SJCRH30 (cell line): ENCODE results near the gene EXOC2. TPM values are rescaled to one million over a fixed set of nuclear protein-coding genes. Genes with fewer than 3 reads are reported as not detected.

Experiments
- DNase-seq, 2 experiments: peaks; one replicate each; pipeline ENCODE4 v3.0.0-alpha.2; 2015 to 2020
- H3K27ac ChIP-seq: fragments of 250-450 bp; sonication (Bioruptor Pico); 2 replicates; pipeline ENCODE4 v1.5.1; 2020; ENCODE audit warnings: mild to moderate bottlenecking, moderate library complexity
- H3K27me3 ChIP-seq: fragments of 250-450 bp; sonication (Bioruptor Pico); 2 replicates; pipeline ENCODE4 v1.5.1; 2020; ENCODE audit warnings: mild to moderate bottlenecking, moderate library complexity
- H3K36me3 ChIP-seq: fragments of 250-450 bp; sonication (Bioruptor Pico); 2 replicates; pipeline ENCODE4 v1.5.1; 2020; ENCODE audit warnings: mild to moderate bottlenecking, moderate library complexity
- H3K4me1 ChIP-seq: fragments of 250-450 bp; sonication (Bioruptor Pico); 2 replicates; pipeline ENCODE4 v1.5.1; 2020; ENCODE audit warnings: mild to moderate bottlenecking, moderate library complexity
- H3K4me3 ChIP-seq: fragments of 250-450 bp; sonication (Bioruptor Pico); 2 replicates; pipeline ENCODE4 v1.5.1; 2020; ENCODE audit warnings: mild to moderate bottlenecking, moderate library complexity
- H3K9me3 ChIP-seq: fragments of 250-450 bp; sonication (Bioruptor Pico); replicated peaks from 2 replicates; pipeline ENCODE4 v1.5.1; 2020; ENCODE audit warnings: mild to moderate bottlenecking, moderate library complexity
- total RNA-seq: library from RNA; depleted of rRNA; stranded (reverse); fragments of >200 nt; shearing (Covaris generic); gene quantifications from 2 replicates; pipeline ENCODE4 v1.2.3, GENCODE V29; 2014

EXOC2 gene
- total RNA-seq, 1 experiment from 2014 or later = 22.3 TPM

DNA sequence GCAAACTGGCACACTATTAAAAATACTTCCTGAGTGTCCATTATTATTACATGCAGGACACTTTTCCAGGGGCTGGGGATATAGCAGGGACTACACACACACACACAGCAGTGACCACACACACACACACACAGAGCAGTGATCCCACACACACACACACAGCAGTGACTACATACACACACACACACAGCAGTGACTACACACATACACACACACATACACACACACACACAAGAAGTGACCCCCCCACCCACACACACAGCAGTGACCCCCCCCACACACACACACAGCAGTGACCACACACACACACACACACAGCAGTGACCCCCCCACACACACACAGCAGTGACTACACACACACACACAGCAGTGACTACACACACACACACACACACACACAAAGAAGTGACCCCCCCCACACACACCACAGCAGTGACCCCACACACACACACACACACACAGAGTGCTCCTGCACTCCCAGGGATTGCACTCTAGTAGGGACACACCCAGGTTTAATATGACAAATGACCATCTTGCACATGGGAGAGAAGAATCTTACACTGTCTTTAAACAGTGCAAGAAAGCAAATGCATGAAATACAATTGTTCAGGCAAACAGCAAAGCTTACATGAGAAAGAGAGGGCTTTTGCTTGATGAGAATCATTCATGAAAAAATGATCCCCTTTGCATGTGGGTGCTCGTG lies 185.9 kb downstream of the EXOC2 start:
- no peaks in the 10 kb centered on the region for H3K36me3 ChIP-seq
- no peak for DNase-seq
- no peak overlapping the region for H3K4me3 ChIP-seq
- H3K27me3 ChIP-seq = no peaks in the 10 kb centered on the region
- no peak overlapping the region for H3K27ac ChIP-seq
- H3K4me1 ChIP-seq = no peaks in the 10 kb centered on the region
- no peaks in the 10 kb centered on the region for H3K9me3 ChIP-seq

DNA sequence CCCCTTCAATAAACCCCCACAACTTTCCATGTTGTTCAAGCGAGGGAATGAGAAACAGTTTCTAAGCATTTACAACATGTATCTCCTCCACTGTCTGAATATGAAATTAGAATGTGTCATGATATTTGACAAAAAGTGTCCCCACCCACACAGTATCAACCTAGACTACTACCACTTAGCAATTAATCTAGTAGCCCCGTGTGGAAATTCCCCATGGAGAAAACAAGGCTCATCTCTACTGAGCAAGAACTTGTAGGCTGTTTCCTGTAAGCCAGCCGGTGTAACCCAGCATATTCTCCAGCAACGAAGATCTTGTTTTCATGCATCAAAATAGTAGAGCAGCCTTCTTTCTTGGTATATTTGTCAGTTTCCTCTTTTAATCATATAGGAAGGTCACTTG lies 186.4 kb downstream of the EXOC2 start:
- DNase-seq = no peak
- no peaks in the 10 kb centered on the region for H3K27me3 ChIP-seq
- H3K4me1 ChIP-seq = no peaks in the 10 kb centered on the region
- H3K9me3 ChIP-seq = no peaks in the 10 kb centered on the region
- no peaks in the 10 kb centered on the region for H3K36me3 ChIP-seq
- no peak overlapping the region for H3K27ac ChIP-seq
- no peak overlapping the region for H3K4me3 ChIP-seq

DNA sequence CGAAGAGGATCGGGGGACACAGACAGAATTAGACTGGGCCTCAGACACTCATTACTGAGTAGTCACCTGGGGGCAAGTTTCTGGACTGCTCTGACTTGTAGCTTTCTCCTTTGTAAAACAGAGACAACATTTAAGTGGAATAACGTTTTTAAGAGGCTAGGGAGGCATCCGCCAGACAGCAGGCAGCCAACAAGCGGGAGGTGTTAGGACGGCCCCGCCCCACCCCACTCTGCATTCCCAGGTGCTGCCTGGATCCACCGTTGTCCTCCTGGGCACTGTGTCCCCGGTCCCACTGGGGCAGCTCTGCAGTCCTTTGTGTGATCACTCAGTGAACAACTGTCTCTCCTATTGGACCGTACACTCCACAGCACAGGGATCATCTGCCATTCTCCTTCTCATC lies 187.6 kb downstream of the EXOC2 start:
- no peaks in the 10 kb centered on the region for H3K4me1 ChIP-seq
- no peak overlapping the region for H3K4me3 ChIP-seq
- H3K9me3 ChIP-seq = no peaks in the 10 kb centered on the region
- H3K27me3 ChIP-seq = no peaks in the 10 kb centered on the region
- no peaks in the 10 kb centered on the region for H3K36me3 ChIP-seq
- DNase-seq = no peak
- H3K27ac ChIP-seq = no peak overlapping the region

DNA sequence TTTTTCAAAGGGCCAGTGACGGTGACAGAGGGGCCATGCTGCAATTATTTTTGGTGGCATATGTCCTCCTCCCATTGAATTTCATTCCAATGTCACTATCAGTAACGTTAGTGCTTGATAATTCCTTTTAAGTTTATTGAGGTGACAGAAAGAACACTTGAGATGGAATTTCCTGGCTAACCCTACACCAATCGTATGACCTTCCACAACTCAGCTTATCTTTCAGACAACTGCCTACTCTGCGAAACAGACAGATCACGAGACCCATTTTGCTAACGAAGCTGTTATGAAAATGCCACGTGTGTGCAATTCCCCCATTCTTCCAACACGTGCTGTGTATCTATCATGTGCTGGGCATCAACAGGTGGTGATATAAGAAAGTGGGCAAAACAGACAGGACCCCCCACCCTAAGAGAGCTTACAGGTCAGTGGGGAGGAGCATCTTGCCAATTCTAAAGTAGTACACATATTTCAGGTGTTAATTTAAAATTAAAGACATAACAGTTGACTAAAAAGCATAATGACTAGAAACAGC lies 188.4 kb downstream of the EXOC2 start:
- Histone ChIP-seq H3K9me3 (no peaks in the 10 kb centered on the region), H3K27me3 (no peaks in the 10 kb centered on the region), H3K36me3 (no peaks in the 10 kb centered on the region), H3K4me1 (no peaks in the 10 kb centered on the region), H3K4me3 (no peak overlapping the region), H3K27ac (no peak overlapping the region)
- no peak for DNase-seq

DNA sequence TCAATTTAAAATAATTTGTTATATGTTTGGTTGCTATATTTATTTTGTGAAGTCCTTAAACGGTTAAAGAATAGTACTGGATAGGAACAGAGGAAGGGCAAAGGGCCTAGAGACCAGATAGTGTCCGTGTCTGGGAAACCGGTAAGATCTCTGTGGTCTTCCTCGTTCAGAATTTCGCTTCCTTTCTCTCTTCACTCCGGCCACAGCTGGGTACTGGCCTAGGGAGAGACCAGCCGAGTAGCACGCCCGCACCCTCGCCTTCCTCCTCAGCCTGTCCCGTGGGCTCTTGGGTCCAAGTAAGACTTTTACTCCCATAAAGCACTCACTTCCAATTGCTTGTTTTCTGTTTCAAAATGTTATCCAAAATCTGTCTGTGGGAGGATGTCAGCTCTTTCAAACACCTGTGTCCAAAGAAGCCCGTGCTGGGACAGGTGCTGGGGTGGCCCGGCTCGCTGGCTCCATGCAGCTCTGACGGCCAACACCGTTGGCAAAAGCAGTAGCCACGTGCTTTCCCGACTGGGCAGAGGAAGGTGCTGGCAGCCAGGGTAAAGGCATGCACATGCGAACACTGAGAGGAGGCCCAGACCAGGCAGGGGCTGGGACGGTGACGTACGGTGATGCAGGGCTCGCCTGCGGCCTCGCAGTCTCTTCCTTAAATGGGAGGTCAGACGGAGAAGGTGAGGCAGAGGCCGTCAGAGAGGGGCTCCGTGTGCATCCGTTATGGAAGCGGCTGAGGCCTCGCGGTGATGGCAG lies 189.2 kb downstream of the EXOC2 start:
- Histone ChIP-seq H3K27me3 (no peaks in the 10 kb centered on the region), H3K9me3 (no peaks in the 10 kb centered on the region), H3K4me3 (no peak overlapping the region), H3K27ac (no peak overlapping the region), H3K4me1 (no peaks in the 10 kb centered on the region; the same call in 1 of the 2 replicates), H3K36me3 (no peaks in the 10 kb centered on the region)
- DNase-seq = no peak

DNA sequence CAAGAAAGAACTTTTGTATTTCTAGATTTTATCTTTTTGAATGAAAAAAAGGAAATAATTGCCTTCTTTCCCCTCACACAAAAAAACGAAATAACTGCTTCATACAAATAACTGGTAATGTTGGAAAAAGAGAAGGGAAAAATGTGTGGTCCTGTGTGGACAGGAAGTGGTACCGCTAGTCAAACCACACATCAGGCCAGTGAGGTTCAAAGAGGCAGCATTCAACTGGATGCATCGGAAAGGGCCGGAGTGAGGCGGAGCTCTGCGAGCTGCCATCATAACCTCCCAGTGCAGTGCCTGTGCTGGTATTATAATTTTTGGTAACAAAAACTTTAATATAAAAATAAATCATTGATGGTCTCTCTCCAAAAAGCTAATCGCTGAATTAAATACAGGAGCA lies 190.2 kb downstream of the EXOC2 start:
- no peak for DNase-seq
- Histone ChIP-seq H3K36me3 (no peaks in the 10 kb centered on the region), H3K27me3 (no peaks in the 10 kb centered on the region)

DNA sequence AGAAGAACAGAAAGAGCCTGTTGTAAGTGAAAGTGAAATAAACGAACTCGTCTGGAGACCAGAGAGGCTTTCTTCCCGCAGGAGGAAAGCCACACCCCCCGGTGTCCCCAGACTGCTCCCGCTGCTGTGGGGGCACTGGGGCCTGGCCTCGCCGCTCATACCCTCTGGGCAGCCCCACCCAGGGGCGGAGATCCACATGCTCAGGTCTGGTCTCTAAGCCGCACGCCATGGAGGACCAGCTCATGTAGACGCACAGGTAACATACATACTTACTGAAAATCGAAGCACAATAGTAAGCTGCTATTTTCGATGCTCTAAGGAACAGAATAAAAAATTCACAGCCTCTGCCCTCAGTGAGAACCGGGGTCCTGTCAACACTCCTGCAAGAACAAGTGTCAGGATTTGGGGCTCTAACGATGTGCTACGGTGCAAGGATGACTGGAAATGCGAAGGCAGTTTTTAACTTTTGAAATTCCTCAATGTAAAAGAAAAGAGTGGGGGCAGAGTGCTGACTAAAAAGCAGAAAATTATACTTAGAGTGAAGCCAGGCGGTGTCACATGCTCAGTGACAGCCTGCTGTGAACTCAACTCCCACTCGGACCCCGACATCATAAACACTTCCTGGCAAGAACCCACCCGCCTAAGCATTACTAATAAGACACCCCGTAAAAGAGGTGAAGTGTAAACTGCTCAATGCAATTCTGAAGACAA lies 190.9 kb downstream of the EXOC2 start:
- no peaks in the 10 kb centered on the region for H3K36me3 ChIP-seq
- no peak for DNase-seq
- H3K27ac ChIP-seq = no peak overlapping the region
- H3K9me3 ChIP-seq = no peaks in the 10 kb centered on the region
- H3K27me3 ChIP-seq = no peaks in the 10 kb centered on the region
- no peak overlapping the region for H3K4me3 ChIP-seq
- no peaks in the 10 kb centered on the region; the same call in 1 of the 2 replicates for H3K4me1 ChIP-seq

More for the DNA sequence above, 190.2 kb downstream of the EXOC2 start:
- no peak overlapping the region for H3K27ac ChIP-seq
- no peak overlapping the region for H3K4me3 ChIP-seq
- H3K9me3 ChIP-seq = no peaks in the 10 kb centered on the region
- no peaks in the 10 kb centered on the region; the same call in 1 of the 2 replicates for H3K4me1 ChIP-seq

DNA sequence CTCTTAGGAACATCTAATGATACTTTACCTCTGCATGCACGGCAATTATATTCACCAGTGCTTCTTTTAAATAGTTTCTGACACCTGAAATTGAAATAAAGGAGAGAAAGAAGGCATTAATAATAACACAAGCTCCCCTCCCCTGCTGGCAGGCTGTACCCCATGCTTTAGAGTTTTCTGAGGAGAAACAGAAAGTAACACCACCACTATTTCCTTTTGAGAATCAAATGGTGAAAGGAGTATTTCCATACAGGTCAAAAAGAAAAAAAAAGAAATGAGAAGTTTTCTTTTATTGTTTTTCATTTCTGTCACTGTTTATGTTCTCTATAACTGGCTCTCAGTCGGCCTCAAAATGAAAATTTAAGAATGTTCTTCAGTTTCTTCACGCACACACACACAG lies 193.3 kb downstream of the EXOC2 start:
- Histone ChIP-seq H3K9me3 (no peaks in the 10 kb centered on the region), H3K36me3 (no peaks in the 10 kb centered on the region), H3K4me1 (no peaks in the 10 kb centered on the region; the same call in 1 of the 2 replicates), H3K27me3 (no peaks in the 10 kb centered on the region), H3K27ac (no peak overlapping the region), H3K4me3 (no peak overlapping the region)
- DNase-seq = no peak

DNA sequence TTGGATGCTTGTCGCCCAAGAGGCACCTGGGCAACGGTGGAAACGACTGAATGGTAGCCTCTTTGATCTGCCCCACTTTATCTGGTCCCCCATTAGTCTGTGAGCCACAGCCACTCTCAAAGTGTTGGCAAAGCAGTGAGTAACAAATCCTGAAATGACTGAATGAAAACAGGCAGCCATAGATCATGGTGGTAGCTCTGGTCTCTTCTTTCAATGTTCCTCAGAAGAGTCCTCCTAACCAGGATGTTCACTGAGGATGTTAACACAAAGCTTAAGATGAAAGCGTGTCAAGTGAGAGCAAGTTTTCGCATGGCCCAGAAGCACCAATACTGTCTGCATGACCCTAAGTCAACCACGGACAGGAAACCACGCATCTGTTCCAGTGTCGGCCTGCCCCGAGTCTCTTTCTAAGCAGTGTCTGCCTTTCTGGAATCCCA lies 194.1 kb downstream of the EXOC2 start:
- Histone ChIP-seq H3K27ac (no peak overlapping the region; the same call in 1 of the 2 replicates), H3K9me3 (no peaks in the 10 kb centered on the region), H3K27me3 (no peaks in the 10 kb centered on the region), H3K36me3 (no peaks in the 10 kb centered on the region), H3K4me3 (no peak overlapping the region), H3K4me1 (no peaks in the 10 kb centered on the region; the same call in 1 of the 2 replicates)
- peak; percentile 27 to 47 for DNase-seq

DNA sequence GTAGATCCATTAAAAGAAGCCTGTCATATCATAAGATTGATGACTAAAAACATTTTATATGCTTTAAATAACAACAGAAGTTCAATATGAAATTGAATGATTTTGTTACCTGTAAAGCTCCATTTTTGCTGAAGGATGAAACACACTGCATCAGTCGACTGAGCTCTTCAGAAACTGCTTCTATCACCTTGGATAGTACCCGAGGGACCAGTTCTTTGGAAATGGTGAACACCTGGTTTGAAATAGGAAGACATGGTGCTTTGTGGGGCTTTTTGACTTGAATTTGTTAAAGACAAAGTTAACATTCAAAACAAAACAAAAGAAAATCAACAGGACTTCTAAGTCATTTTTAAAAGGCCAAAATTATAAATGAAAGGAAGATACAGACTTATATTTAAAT lies 195.7 kb downstream of the EXOC2 start:
- H3K27ac ChIP-seq = no peak overlapping the region
- H3K36me3 ChIP-seq = no peaks in the 10 kb centered on the region
- H3K4me3 ChIP-seq = no peak overlapping the region
- DNase-seq = no peak
- H3K27me3 ChIP-seq = no peaks in the 10 kb centered on the region
- H3K9me3 ChIP-seq = no peaks in the 10 kb centered on the region
- no peaks in the 10 kb centered on the region; the same call in 1 of the 2 replicates for H3K4me1 ChIP-seq

DNA sequence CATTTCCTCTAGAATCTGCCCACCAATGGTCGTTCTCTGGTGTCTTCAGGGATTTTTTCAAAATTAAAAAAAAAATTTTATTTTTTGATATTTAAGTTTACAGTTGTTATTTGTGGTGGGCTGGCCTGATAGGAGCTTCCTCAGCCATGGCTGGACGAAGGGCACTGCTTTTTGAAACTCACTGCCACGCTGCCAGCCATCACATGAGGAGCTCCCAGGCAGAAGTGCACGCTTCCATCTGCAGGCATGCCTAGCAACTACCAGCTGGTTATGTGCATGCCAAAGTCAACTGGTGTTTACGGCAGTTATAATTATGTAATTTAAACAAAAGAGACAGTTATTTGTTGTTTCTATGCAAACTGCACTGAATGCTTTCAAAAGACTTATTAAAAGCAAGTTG lies 196.3 kb downstream of the EXOC2 start:
- no peaks in the 10 kb centered on the region for H3K36me3 ChIP-seq
- no peak for DNase-seq
- no peaks in the 10 kb centered on the region; the same call in 1 of the 2 replicates for H3K4me1 ChIP-seq
- H3K27ac ChIP-seq = no peak overlapping the region
- H3K4me3 ChIP-seq = no peak overlapping the region
- H3K9me3 ChIP-seq = no peaks in the 10 kb centered on the region
- H3K27me3 ChIP-seq = no peaks in the 10 kb centered on the region

DNA sequence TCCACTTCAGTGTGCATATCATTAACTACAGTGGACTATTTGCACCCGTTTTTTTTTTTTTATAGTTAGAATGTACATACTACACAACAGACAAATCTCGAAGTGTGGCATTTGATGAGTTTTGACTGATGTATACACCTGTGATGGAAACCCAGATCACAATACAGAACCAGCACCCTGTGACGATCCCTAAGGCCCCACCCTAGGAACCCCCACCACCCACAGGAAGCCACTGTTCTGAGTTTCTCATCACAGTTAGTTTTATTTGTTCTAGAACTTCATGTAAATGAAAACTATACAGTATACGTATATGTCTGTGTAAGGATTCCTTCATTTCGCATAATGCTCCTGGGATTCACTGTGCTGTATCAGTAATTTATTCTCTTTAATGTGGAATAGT lies 198.5 kb downstream of the EXOC2 start:
- DNase-seq = no peak
- Histone ChIP-seq H3K27ac (no peak overlapping the region), H3K27me3 (no peaks in the 10 kb centered on the region), H3K9me3 (no peaks in the 10 kb centered on the region), H3K4me3 (no peak overlapping the region), H3K36me3 (no peaks in the 10 kb centered on the region), H3K4me1 (no peaks in the 10 kb centered on the region; the same call in 1 of the 2 replicates)

DNA sequence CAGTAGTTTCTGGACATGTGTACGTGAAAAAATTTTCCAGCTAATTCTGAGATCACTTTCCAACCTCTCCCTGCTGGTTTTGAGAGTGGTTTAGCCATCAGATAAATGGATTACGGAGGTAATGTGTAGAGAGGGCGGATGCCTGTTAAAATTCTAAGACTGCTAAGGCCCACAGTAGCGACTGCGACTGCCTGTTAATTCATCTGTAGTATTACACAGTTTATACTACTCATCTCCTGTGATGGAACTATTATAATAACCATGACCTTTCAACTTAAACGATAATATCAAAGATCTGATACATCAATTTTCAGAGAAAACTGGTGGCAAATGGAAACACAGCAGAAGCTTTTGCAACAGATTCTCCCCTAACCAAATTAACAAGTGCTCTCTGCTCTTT lies 199.1 kb downstream of the EXOC2 start:
- Histone ChIP-seq H3K27me3 (no peaks in the 10 kb centered on the region), H3K4me1 (no peaks in the 10 kb centered on the region; the same call in 1 of the 2 replicates), H3K27ac (no peak overlapping the region), H3K36me3 (no peaks in the 10 kb centered on the region), H3K4me3 (no peak overlapping the region), H3K9me3 (no peaks in the 10 kb centered on the region)
- DNase-seq = no peak

DNA sequence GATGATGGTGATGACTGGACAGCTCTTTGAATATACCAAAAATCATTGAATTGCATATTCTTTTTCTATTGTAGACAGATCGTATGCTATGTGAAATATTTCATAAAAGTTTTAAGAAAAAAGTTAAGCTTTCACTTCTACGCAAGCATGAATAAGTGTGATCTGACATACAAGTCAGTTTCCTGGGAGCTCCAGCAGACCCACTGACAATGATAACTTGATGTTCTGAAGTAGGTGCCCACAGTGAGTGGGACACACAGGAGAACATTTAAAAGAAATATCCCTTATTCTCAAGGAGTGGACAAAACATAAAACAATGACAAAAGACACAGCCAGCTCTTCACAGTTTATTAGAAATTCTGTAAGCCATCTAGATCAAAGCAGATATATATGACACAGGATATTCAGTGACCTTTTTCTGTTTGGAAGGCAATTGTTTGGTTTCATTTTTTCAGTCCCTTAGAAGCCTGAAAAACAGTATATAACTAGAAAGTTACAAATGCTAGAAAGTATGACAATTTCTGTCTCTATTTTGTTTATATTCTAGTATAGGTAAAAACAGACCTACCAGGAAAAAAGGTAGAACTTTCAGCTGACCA lies 200.0 kb downstream of the EXOC2 start:
- H3K27ac ChIP-seq = no peak overlapping the region
- H3K4me3 ChIP-seq = no peak overlapping the region
- no peaks in the 10 kb centered on the region for H3K9me3 ChIP-seq
- no peak for DNase-seq
- no peaks in the 10 kb centered on the region for H3K36me3 ChIP-seq
- H3K27me3 ChIP-seq = no peaks in the 10 kb centered on the region
- no peaks in the 10 kb centered on the region for H3K4me1 ChIP-seq
